Common myeloid progenitor, CD34-positive (primary cell): Measurements from ENCODE around the gene CAPN9.
A peak's percentile ranks its signal among the peaks of the same experiment; 100 is the strongest.

Experiments
- CTCF ChIA-PET: fragments of 350-600 bp; sonication (Branson Sonifier 250); formaldehyde crosslinking; loops from one replicate; lab custom pipeline; 2021; ENCODE audit warnings: antibody characterized with exemption; lab: Charles Lee
- POLR2A ChIA-PET: fragments of 350-600 bp; sonication (Branson Sonifier 250); formaldehyde crosslinking; loops from one replicate; lab custom pipeline; 2021; ENCODE audit warnings: antibody characterized with exemption; lab: Charles Lee
- DNase-seq, 3 donors: peaks; one replicate each; pipeline versions ENCODE4 v3.0.0 to v3.0.0-alpha.2; 2013
- H3K27ac ChIP-seq, 2 experiments: 1 replicate in 1 of 2; 2 replicates in 1 of 2; pipeline ENCODE4 v1.7.0; 2013; ENCODE audit warnings: inconsistent platforms in 2 of 2, low read length in 2 of 2, mild to moderate bottlenecking in 2 of 2, low read depth in 1 of 2, moderate library complexity in 1 of 2; ENCODE audit not compliant: severe bottlenecking in 2 of 2, insufficient read depth in 1 of 2, poor library complexity in 1 of 2
- H3K27me3 ChIP-seq, 5 experiments: replicated peaks in 2 of 5; 1 replicate in 3 of 5; 2 replicates in 2 of 5; pipeline versions ENCODE4 v1.6.1 to v1.7.0; 2013; ENCODE audit warnings: low read length in 4 of 5, mild to moderate bottlenecking in 2 of 5, moderate library complexity in 2 of 5, inconsistent platforms in 1 of 5; ENCODE audit not compliant: insufficient read depth in 5 of 5, control insufficient read depth in 4 of 5
- H3K36me3 ChIP-seq, 4 experiments: 1 replicate in 2 of 4; 2 replicates in 2 of 4; pipeline versions ENCODE4 v1.6.1 to v1.7.0; 2013; ENCODE audit warnings: low read length in 3 of 4, control low read depth in 1 of 4, mild to moderate bottlenecking in 1 of 4; ENCODE audit not compliant: control insufficient read depth in 4 of 4, insufficient read depth in 4 of 4
- H3K4me1 ChIP-seq, 4 experiments: 1 replicate in 3 of 4; 2 replicates in 1 of 4; pipeline versions ENCODE4 v1.6.1 to v1.7.1; 2013; ENCODE audit warnings: low read length in 3 of 4, mild to moderate bottlenecking in 3 of 4, control low read depth in 1 of 4, inconsistent platforms in 1 of 4, moderate library complexity in 1 of 4; ENCODE audit not compliant: control insufficient read depth in 4 of 4, insufficient read depth in 4 of 4; ENCODE audit errors: control extremely low read depth in 1 of 4
- H3K4me3 ChIP-seq, 7 experiments: 1 replicate in 4 of 7; 2 replicates in 3 of 7; pipeline versions ENCODE4 v1.5.1 to v1.7.0; 2013; ENCODE audit warnings: mild to moderate bottlenecking in 7 of 7, low read length in 6 of 7, moderate library complexity in 6 of 7, inconsistent platforms in 2 of 7, low read depth in 2 of 7, control low read depth in 1 of 7; ENCODE audit not compliant: insufficient read depth in 4 of 7, control insufficient read depth in 1 of 7; ENCODE audit errors: extremely low read depth in 1 of 7
- H3K9me3 ChIP-seq, 5 experiments: 1 replicate in 4 of 5; 2 replicates in 1 of 5; pipeline versions ENCODE4 v1.6.1 to v1.7.1; 2013; ENCODE audit warnings: low read length in 4 of 5, mild to moderate bottlenecking in 2 of 5, inconsistent platforms in 1 of 5, low read depth in 1 of 5, moderate library complexity in 1 of 5; ENCODE audit not compliant: control insufficient read depth in 4 of 5, insufficient read depth in 2 of 5; ENCODE audit errors: control extremely low read depth in 1 of 5
- WGBS: methylation state at CpG from one replicate; pipeline ENCODE4 v1.1.5; 2013; ENCODE audit not compliant: insufficient coverage; 5-methylcytosine and 5-hydroxymethylcytosine counted together

The CAPN9 gene

DNA sequence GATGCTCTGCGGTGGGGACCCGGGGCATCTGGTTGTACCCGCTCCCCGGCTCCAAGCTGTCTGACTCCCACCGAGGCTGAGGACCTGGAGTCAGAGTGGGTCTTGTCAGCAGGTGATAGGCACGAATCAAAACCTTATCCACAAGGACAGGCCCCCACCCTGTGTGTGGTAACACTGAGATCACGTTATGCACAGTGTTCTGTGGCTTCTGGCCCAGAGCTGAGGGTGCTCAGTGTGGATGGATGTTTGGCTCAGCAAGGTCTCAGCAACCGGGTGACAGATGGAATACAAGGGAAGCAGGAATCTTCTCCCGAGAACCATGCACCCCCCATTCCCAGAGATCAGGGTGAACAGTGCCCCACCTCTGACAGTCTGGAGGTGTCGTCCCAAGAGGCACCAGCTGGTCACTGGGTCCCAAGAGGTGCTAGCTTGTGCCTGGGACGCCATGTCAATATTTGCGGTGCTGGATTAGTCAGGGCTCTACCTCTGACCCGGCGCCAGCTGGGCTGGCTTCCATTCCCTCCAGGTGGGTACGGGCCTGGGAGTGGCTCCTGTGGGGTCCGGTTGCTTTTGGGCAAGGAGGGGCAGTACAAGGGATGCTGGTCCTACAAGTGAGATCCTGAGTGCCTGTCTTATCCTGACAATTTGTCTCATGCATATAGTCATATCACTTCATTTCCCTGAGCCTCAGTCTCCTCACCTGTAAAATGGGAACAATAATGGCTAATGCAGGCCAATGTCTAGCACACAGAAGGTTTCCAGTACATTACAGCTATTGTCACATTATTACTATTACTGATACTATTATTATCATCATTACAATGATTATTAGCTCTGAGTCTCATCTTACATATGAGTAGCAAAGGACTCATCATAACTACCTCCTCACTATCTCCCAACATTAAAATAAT lies 957 bp downstream of the CAPN9 start:
- 87% methylated on average over 15 of the region's 16 CpGs for WGBS
- H3K4me1 ChIP-seq: peaks cover 0 to 4% (median 1%) of the 10 kb centered on the region in 4 experiments
- H3K27ac ChIP-seq: no peak overlapping the region
- no peak for DNase-seq
- ChIA-PET CTCF (no interaction called here), POLR2A (no interaction called here)
- no peaks in the 10 kb centered on the region for H3K9me3 ChIP-seq
- peaks cover 0 to 3% (median 1%) of the 10 kb centered on the region in 5 experiments for H3K27me3 ChIP-seq
- no peak overlapping the region for H3K4me3 ChIP-seq
- H3K36me3 ChIP-seq: no peaks in the 10 kb centered on the region

DNA sequence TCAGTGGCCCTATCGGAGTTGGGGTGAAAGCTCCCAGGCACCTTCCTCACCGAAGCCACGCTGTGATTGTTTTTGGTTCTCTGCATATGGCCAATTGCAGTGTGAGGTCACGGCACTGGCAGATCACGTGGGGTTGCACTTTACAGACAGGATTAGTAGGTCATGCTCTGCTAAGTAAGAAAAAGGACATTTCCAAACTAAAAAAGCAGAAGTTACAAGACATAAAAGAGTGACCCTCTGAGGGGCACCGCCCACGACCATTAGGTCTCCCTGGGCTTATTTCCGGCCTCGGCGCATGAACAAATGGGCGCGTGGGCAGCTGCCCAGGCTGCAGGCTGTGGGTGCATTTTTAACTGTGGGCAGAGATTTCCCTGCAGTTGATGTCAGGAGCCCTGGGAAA lies 2.0 kb downstream of the CAPN9 start:
- POLR2A ChIA-PET: no interaction called here
- peaks cover 0 to 3% (median 1%) of the 10 kb centered on the region in 5 experiments for H3K27me3 ChIP-seq
- no peaks in the 10 kb centered on the region for H3K9me3 ChIP-seq
- no peak overlapping the region for H3K4me3 ChIP-seq
- H3K4me1 ChIP-seq: peaks cover 0 to 4% (median 2%) of the 10 kb centered on the region in 4 experiments
- H3K27ac ChIP-seq: no peak overlapping the region
- CTCF ChIA-PET: no interaction called here
- H3K36me3 ChIP-seq: no peaks in the 10 kb centered on the region
- DNase-seq: no peak
- WGBS: 83% methylated on average over 12 of the region's 12 CpGs

DNA sequence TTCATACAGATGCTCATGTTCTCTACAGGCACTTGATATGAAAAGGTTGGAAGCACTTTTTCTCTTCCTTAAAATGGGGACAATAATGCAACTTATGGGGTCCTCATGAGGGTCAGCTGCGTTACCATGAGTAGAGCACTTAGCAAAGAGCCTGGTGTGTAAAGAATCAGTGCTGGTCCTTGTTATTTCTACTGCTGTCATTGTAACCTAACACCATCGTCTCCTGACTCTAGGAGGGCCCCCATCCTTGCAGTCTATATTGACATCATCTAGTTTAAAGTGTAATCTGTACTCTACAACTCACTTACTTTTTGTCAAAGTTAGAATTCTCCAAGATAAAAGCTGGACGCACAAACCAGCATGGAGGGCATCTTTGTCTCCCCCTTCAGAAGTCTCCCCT lies 2.4 kb downstream of the CAPN9 start:
- DNase-seq: no peak
- 100% methylated on average over 3 of the region's 3 CpGs for WGBS
- H3K27me3 ChIP-seq: peaks cover 0 to 3% (median 1%) of the 10 kb centered on the region in 5 experiments
- peaks cover 0 to 4% (median 2%) of the 10 kb centered on the region in 4 experiments for H3K4me1 ChIP-seq
- ChIA-PET CTCF (no interaction called here), POLR2A (no interaction called here)
- H3K9me3 ChIP-seq: no peaks in the 10 kb centered on the region
- no peaks in the 10 kb centered on the region for H3K36me3 ChIP-seq
- H3K27ac ChIP-seq: no peak overlapping the region
- H3K4me3 ChIP-seq: no peak overlapping the region

- H3K27me3 ChIP-seq: peaks cover 0 to 6% (median 2%) of the 10 kb centered on the region in 5 experiments
- WGBS: 100% methylated on average over 1 of the region's 5 CpGs
- no peak overlapping the region for H3K4me3 ChIP-seq
- peaks cover 0 to 4% (median 2%) of the 10 kb centered on the region in 4 experiments for H3K4me1 ChIP-seq
- H3K9me3 ChIP-seq: no peaks in the 10 kb centered on the region
- no peaks in the 10 kb centered on the region for H3K36me3 ChIP-seq
- POLR2A ChIA-PET: no interaction called here
- no peak overlapping the region for H3K27ac ChIP-seq
- CTCF ChIA-PET: no interaction called here
- DNase-seq: no peak
Measured at GRCh38 chr1:230750576-230750975, 3.4 kb downstream of the CAPN9 start.

DNA sequence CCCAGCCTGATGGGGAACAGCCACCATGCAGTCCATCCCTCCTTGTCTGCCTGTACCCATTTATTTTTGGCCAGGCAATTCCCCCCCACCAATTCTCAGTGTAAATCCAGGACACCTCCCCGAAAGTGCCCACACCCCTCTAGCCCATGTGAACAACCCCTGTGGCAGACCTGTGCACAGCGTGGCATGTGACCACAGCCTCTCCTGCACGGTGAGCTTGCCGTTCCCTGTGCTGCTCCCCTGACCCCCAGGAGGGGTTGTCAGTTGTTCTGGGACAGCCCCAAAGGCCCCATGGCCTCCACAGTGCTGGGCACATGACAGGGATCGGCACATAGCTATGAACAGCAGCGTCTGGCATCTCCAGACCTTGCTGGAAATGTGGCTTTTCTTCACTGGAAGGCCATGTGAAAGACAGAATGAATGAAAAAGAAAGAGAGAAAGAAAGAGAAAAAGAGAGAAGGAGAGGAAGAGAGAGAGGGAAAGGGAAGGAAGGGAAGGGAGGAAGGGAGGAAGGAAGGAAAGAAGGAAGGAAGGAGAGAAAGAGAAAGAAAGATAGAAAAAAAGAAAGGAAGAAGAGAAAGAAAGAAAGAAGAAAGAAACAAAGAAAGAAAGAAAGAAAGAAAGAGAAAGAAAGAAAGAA lies 3.9 kb downstream of the CAPN9 start:
- Histone ChIP-seq H3K36me3 (no peaks in the 10 kb centered on the region), H3K27me3 (peaks cover 0 to 6% (median 2%) of the 10 kb centered on the region in 5 experiments), H3K4me1 (peaks cover 0 to 4% (median 2%) of the 10 kb centered on the region in 4 experiments), H3K27ac (no peak overlapping the region), H3K4me3 (no peak overlapping the region), H3K9me3 (no peaks in the 10 kb centered on the region)
- ChIA-PET POLR2A (no interaction called here), CTCF (no interaction called here)
- DNase-seq: no peak
- WGBS: 94% methylated on average over 6 of the region's 6 CpGs

- DNase-seq: no peak
- 88% methylated on average over 5 of the region's 6 CpGs for WGBS
- H3K4me3 ChIP-seq: no peak overlapping the region
- H3K4me1 ChIP-seq: peaks cover 0 to 4% (median 2%) of the 10 kb centered on the region in 4 experiments
- peaks cover 0 to 6% (median 2%) of the 10 kb centered on the region in 5 experiments for H3K27me3 ChIP-seq
- ChIA-PET POLR2A (no interaction called here), CTCF (no interaction called here)
- H3K36me3 ChIP-seq: no peaks in the 10 kb centered on the region
- H3K9me3 ChIP-seq: no peaks in the 10 kb centered on the region
- H3K27ac ChIP-seq: no peak overlapping the region
Measured at GRCh38 chr1:230752407-230752806, 5.2 kb downstream of the CAPN9 start.

DNA sequence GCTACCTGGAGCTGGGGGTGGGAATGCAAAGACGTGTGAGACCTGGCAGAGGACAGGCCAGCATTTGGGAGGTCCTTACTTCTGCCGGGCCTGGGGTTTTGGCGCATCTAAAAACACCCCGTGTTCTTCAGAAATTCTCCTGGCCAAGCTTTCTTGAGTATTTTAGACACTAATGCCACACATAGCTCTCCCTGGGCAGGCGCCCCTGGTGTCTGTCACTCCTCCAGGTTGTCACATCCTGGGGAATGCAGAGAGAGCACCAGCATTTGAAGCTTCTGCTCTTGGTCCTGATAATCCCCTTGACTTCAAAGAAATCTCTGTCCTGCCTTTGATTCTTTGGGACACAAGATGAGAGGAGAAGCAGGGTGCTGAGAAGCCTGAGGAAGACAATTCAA lies 6.0 kb downstream of the CAPN9 start:
- Histone ChIP-seq H3K36me3 (no peaks in the 10 kb centered on the region), H3K4me3 (peak overlapping the region in 1 of 7 experiments; percentile 21), H3K4me1 (peaks cover 0 to 4% (median 2%) of the 10 kb centered on the region in 4 experiments), H3K9me3 (no peaks in the 10 kb centered on the region), H3K27me3 (peaks cover 0 to 10% (median 2%) of the 10 kb centered on the region in 5 experiments), H3K27ac (no peak overlapping the region)
- ChIA-PET POLR2A (no interaction called here), CTCF (interaction anchor here (1.1 kb wide), 1 partner anchor 11 kb away, joined by 3 read pairs; no protein-coding TSS in a partner anchor)
- 95% methylated on average over 5 of the region's 5 CpGs for WGBS
- no peak for DNase-seq
